HG02642 (cell line): Measurements from ENCODE around the gene HIVEP3.

ENCODE experiments used
- ATAC-seq: cut with Tn5 transposase; IDR thresholded peaks from one replicate; pipeline ENCODE4 v1.9.1; 2021; ENCODE audit warnings: mild to moderate bottlenecking; ENCODE audit not compliant: unreplicated experiment, poor library complexity

The HIVEP3 gene

DNA sequence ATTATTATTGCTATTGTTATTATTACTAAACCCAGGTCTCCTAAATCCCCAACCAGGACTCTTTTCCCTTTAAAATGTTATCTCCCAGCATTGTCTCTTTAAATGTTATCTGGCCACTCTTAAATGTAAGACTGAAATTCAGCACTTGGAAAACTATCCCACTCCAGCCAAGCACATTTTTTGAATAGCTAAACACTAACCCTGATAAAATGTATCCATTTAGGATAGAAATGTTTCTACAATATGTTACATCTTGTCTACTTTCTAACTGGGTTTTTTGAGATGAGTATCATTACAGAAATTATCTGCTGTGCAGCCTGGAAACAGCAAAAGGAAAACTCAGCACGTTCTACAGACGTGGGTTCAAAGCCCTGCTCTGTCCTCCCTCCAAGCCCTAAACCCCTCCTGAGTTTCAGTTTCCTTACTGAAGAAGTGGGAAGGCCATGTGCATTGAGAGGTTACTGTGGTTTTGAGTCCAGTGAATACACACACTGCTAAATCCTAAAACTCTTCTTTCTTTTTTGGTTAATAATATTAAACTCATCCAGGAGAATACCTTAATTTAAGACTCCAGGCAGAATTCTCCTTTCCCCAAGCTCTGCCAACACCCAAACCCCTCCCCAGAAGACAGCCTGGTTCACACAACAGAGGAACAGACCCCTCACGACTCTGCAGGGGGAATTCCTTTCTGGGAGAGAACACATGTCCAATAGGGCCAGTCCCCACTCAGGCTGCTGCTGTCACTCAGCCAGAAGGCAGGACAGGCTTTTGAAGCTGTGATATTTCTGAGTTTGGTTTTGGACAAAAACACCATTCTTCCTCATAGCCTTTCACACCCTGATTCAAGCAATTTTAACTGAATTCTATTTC lies 41.9 kb downstream of the HIVEP3 start:
- ATAC-seq: no peak

DNA sequence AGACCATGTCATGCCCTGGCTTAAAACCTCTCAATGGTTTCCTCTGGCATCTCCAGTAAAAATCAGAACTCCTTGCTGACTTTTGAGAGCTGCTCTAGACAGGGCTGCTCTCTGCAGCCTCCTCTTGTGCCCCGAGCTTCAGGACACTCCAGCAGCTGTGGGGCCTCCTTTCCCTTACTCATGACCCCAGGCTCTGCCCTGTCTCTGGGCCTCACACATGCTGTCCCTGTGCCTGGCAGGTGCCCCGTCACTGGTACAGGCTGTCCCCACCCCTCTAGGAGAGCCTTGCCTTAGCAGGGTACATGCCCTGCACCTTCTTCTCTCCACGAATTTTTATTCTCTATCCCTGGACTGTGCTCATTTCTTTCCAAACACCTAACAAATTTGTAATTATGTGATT lies 43.2 kb downstream of the HIVEP3 start:
- no peak for ATAC-seq

DNA sequence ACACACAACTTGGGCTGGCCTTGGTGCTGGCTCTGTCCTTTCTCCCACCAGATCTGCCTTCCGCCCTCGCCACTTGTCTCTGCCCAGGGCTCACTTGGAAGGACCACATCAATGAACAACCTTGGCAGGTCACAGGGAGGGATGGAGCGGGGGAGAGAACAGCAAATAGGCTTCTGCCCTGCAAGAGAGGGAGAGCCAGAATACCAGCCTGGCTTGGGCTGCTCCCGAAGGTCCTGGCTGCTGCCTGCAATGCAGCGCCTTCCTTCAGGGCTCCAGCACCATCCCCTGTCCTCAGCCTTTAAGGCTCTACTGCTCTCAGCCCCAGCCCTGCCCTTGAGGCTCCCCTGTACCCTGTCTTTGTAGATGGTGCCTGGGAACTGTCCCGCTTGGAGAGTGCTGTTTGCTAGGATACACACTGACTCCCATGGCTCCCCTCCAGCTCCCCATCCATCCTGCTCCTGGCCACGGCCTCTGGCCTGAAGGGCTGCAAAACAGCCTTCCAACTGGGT lies 43.8 kb downstream of the HIVEP3 start:
- no peak for ATAC-seq

DNA sequence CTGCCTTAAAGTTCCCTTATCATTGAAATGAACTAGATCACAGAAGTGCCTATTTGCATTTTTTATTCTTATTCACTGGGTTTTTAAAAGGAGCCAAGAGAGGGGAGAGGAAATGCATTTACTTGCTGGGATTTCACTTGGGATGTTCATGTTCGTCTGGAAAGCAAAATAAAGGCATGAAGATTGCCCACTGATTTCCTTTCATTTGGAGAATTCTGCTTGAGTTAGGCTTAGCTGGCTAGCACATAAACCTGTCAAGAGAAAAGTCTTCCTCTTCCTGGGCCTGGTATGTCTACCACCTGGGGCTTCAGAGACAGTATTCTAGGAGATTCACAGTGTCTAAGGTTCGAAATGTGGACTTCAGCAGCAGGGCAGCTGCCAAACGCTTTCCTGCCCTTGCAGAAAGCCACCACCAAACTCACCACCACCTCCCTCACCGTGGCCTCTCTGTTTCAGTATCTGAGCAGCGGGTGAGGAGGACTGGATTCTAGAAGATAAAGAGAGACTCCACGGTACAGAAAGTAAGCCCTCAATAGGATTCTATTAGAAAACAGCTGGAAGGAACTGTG lies 44.5 kb downstream of the HIVEP3 start:
- ATAC-seq: no peak

DNA sequence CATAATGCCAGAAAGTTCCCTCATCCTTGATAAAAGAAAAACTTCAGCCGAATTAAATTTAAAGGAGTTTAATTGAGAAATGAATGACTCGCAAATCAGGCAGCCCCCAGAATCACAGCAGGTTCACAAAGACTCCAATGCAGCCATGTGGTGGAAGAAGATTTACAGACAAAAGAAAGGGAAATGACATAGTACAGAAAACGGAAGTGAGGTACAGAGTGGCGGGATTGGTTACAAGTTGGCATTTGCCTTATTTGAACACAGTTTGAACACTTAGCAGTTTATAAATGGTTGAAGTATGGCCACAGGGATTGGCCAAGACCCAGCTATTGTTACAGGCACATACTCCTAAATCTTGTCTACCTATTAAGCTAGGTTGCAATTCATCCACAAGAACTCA lies 46.6 kb downstream of the HIVEP3 start:
- no peak for ATAC-seq

DNA sequence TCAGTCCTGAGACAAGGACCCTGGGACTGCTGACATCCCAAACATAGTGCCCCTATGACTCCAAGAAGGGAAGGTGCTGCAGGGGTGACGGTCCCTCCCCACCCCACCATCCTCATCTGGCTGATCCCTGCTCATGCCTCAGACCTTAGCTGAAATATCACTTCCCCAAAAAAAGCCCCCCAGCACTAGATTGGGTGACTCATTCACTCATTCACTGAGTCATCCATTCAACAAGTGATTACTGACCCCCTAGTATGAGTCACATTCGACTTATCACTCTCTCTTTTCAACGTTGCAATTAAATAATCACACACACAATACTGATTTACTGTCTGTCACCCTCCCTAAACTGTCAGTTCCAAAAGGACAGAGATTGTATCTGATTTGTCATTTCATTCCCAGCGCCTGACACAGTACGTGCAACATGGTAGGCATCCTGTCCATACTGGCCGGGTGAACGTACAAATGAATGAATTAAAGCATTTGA lies 48.6 kb downstream of the HIVEP3 start:
- ATAC-seq: no peak

DNA sequence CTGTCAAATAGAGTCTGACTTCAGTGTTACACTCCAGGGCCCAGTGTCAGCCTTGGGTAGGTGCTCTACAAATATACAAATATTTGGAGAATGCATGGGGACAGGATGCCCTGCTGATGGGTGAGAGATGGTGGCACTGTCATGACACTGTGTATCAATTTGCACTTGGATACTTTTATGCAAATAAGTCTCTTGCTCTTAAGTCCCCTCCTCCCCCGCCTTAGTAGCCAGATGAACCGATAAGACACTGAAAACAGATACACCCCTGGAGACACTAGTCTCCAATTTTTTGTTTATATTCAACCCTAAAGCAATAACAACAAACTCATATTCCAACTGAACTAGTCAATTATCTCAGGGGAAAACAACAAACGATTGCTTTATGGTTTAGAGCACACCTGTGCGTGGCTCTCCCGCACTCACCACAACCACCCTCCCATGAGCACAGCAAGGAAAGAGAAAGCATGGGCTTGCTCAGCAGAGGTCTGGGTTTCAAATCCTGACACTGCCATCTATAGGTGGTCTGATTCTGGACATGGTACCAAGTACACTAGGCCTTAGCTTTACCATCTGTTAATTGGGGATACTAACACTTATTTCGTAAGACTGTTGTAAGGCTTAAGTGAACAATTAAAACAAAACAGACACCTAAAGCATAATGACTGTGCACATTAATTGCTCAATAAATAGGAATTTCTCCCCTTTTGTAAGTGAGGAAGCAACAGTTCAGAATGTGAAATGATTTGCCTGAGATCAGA lies 50.3 kb downstream of the HIVEP3 start:
- ATAC-seq: peak; percentile 68

DNA sequence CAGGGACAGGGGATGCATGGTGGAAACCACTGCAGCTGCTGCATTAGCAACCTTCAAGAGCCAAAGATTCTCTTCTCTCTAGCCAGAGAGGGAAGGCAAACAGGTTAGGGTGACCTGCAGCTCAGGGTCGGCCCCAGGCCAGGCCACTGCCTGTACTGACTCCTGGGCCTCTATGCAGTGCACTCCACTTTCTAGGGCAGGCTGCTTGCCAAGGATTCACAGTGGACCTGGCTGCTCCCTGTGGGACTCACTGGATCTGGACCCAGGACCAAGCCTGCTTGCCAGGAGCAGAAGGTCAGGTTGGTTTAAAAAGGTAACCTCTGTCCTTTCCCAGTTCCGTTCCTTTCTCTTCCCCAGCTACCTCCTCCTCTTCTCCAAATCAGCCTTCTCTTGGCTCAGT lies 52.4 kb downstream of the HIVEP3 start:
- ATAC-seq: no peak

DNA sequence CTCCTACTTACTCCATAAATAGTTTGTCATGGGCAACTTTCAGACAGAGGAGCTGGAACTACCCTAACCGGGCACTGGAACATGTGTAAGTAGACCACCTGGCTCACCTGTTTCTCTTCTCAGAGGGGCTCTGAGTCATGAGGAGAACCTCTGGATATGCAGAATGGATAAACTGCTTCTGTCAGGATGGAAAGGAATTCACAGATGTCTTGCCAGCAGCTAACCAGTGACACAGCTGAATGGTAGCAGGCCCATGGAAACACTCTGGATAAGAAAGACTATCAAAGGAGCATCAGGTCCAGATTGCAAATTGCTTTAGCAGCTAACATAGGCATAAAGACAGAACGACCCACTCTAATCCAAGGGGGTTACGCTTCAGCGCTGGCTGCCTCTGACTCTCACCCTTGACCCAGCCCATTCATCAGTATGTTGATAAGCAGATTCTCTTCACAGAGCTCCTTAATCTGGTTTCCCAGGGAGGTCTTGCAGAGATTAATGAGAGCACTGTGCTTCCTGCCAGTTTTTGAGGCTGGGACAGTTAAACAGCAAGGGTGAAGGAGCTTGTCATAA lies 54.2 kb downstream of the HIVEP3 start:
- no peak for ATAC-seq

DNA sequence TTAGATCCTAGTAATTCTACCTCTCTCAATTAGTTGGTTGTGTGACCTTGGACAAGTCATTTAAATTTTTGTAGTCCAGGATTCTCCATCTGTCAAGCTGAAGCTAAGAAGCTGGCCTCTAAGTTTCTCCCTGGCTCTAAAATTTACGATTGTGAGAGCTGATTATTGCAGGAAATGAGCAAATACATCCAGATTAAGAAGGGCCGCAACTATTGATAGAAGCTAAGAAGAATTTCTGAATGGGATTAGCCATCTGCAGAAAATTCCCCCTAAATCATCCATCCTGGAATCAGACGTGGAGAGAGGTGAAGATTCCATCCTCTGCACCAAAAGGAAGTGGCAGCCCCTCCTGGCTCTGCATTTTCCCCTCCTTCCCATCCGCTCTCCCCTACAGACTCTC lies 55.0 kb downstream of the HIVEP3 start:
- ATAC-seq: no peak

DNA sequence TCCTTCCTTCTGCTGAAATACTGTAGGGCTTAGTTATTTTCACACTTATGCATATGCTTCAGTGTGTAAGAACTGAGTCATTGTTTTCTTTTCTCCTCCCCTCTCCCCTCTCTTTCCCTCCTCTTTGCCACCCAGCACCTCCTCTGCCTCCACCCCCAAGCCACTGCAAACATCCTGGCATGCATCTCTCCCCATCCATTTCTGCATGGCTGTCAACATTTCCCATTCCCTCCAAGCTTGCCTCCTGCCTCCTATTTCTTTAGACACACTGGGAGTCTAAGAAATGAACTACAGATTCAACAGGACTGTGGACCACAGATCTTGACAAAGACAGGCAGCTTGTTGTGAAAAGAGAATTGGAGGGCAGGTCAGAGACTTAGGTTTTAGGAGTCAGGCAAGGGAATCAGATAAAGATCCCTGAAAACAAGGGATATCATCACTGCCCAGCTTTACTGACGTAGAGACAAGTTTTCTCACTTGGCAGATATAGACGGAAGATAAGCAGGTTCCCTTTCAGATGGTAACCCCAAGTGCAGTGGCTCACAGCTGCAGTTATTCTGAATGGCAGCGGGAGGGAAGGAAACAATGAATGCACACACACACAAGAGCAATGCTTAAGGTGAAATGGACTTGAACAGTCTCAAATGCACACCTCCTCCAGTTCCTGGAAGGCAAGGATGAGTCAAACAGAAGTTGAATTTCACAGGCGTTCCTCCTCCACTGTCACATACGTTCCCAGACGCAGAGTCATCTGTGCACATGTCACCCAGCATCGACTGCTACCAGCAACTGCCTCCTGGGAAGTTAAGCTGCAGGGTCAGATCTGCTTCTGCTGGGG lies 56.1 kb downstream of the HIVEP3 start:
- ATAC-seq: no peak

DNA sequence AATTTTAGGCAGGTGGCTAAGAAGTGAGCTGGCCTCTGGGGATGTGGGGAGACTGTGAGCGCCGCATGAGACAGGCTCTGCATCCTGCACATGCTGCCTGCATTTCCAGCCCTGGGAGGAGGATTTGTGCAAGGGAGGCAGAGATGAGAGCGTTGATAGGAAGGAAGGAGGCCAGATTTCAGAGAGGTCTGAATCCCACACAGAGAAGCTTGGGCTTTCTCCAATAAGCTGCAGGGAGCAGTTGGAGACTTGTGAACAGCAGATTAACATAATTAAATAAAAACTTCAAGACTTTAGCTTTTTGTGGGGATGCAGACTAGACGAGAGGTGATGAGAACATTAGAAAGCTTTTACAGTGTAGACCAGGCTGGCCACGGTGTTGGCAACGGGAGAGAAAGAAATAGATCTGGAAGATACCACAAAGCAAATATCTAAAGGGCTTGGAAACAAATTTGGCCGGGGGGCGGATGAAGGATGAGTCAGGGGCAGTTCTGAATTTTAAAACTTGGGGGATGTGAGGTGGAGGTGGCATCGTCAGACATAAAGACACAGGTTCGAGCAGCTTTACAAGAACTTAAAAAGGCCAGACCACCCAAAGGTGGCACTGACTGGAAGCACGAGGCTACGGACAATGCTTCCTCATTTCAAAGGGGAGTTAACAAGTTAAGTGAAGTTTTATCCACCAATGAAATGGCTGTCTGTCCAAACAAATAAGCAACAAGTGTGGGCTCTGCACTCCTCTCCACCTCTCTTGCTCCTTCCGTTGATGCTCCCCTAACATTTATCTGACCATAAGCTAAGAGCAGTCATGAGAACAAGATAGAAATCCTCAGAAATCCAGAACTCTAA lies 57.0 kb downstream of the HIVEP3 start:
- ATAC-seq: no peak

DNA sequence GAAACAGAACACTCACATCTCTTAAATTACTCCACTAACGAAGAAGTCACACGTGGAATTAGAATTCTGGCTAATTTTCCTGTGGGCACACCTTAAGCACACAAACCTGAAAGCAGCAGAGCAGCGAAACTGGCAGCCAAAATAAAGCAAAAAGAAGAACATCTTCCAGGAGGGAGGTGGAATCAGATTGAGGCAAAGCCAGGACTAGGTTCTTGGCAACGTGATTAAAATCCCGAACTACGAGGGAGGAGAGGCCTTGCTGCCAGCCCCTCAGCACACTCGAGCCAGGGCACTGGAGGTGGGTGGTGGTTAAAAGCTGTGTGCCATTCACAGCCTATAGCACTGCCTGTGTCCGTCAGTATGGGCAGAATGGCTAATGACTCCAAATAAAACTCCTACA lies 58.0 kb downstream of the HIVEP3 start:
- no peak for ATAC-seq

DNA sequence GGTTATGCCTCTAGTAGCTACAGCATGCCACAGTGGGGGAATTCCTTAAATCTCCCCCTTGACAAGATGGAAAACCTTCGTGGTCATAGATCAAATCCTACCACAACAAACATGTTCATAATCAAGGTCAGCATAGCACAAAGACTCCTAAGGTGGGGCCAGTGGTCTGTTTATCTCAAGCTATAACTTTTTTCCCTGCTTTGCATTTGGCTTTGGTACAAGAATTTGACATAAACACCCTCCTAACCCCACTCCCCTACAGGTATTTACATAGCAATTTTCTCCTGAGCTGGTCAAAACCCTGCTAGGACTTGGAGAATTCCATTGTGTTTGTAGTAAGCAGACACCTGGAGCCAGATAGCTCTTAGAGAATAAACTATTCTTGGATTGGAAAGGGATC lies 58.5 kb downstream of the HIVEP3 start:
- no peak for ATAC-seq

DNA sequence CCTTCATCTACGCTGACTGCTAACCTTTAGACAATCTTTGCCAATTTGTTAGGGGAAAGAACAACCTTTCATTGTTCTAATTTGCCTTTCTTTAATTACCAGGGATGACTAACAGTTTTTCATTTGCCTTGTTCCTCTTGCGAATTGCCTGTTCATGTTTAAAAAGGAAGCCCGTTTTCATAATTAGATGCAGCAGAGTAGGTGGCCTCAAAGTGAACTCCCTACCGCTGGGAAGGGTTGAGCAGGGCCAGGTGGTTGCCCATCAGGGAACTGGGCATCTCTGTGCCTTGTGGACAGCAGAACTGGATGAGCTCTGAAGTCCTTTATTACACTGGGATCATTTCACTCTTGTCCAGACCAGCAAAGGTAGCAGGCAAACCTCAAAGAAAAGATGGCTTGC lies 59.0 kb downstream of the HIVEP3 start:
- no peak for ATAC-seq

DNA sequence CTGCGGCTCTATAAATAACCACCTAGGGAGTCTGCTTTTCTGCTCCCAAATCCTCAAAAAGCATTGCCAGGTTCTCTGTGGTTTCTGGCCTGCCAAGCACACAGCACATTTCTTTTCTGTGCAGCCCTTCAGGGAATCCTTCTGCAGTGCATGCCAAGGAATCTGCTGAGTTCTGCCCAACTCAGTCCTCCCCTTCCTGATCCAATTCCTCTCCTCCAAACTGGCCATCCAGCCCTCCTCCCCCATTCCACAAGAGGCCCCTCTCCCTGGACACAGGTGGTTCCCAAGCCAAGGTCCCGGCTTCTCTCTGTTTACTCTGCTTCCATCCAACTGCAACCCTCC lies 61.8 kb downstream of the HIVEP3 start:
- ATAC-seq: no peak

DNA sequence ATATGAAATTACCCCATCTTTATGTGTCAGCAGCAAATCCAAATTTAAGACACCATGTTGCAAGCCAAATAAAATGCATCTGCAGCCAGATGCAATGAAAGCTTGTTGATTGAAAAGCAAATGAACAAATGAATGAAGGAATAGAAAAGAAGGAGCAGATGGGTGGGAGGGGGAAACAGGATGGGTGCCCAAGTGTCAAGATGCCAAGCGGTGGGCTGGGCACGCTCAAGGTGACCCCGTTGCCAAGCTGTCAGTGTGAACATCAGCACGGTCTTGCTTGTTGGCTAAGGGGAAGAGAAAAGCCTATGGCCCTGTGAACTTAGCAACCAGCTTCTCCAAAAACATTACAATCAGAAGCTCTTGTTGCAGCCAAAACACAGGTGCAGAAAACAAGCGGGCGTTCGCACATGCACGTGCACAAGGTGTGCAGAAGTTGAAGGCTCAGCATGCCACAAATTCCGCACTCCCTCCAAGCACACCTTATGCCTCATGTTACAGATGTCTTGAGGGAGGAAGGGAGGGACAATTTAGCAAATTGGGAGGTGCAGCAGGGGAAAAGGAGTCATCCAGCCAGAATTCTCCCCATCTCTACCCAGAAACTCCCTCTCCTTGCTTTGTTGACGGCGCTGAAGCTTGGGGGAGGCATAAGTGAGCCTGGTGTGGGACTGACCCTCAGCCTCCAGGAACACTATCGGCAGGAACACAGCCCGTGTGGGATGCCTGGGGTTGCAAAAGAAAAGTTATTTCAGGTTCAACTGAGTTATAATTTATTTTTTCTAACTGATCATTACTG lies 62.4 kb downstream of the HIVEP3 start:
- ATAC-seq: no peak

DNA sequence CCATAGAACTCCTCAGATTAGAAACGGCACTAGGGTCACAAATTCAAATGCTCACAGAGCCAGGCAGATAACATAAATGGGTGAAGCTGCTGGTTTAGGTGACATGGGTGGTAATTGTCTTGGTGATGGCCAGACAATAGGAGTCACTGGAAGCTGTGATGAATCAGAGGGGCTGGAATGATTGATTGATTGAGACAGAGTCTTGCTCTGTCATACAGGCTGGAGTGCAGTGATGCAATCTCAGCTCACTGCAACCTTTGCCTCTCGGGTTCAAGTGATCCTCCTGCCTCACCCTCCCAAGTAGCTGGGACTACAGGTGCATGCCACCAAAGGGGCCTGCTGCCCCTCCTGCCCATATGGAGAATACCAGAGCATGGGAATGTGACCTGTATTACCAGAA lies 63.0 kb downstream of the HIVEP3 start:
- no peak for ATAC-seq
